NCI-H460 (cell line): Measurements from ENCODE around the gene PRDM11. TPM values are rescaled to one million over a fixed set of nuclear protein-coding genes. Genes with fewer than 3 reads are reported as not detected.

Source experiments
- DNase-seq: peaks from one replicate; pipeline ENCODE4 v3.0.0-alpha.2; 2016; ENCODE audit warnings: low read depth; ENCODE audit errors: extremely low read depth
- total RNA-seq: library from RNA; depleted of rRNA; stranded (reverse); fragments of >200 nt; shearing (Covaris generic); gene quantifications from 2 replicates; pipeline ENCODE4 v1.2.3, GENCODE V29; 2014

Gene PRDM11
- total RNA-seq, 1 experiment from 2014 or later, result 1.5 TPM

GRCh38 chr11:45156201-45156600 is 9.8 kb downstream of the PRDM11 start:
- DNase-seq, result no peak

GRCh38 chr11:45156741-45157140 is 10.3 kb downstream of the PRDM11 start:
- DNase-seq, result no peak

- DNase-seq, result no peak
These were observed 11.1 kb downstream of the PRDM11 start for GRCh38 chr11:45157247-45158209.

GRCh38 chr11:45158210-45158731 is 11.8 kb downstream of the PRDM11 start:
- DNase-seq, result no peak

GRCh38 chr11:45158891-45159605 is 12.6 kb downstream of the PRDM11 start:
- no peak for DNase-seq

GRCh38 chr11:45159781-45160365 is 13.4 kb downstream of the PRDM11 start:
- DNase-seq, result no peak

GRCh38 chr11:45161252-45162063 is 15.0 kb downstream of the PRDM11 start:
- no peak for DNase-seq

- DNase-seq, result no peak
These were observed 15.6 kb downstream of the PRDM11 start for GRCh38 chr11:45162064-45162375.

- DNase-seq, result no peak
These were observed 16.8 kb downstream of the PRDM11 start for GRCh38 chr11:45162916-45163879.

GRCh38 chr11:45163956-45164575 is 17.6 kb downstream of the PRDM11 start:
- DNase-seq, result no peak

GRCh38 chr11:45165386-45165785 is 18.9 kb downstream of the PRDM11 start:
- DNase-seq, result no peak

GRCh38 chr11:45165806-45166603 is 19.6 kb downstream of the PRDM11 start:
- DNase-seq, result no peak

- DNase-seq, result no peak
These were observed 20.1 kb downstream of the PRDM11 start for GRCh38 chr11:45166604-45166897.

GRCh38 chr11:45167283-45167682 is 20.8 kb downstream of the PRDM11 start:
- no peak for DNase-seq

- DNase-seq, result no peak
These were observed 22.1 kb downstream of the PRDM11 start for GRCh38 chr11:45168366-45169130.

- DNase-seq, result no peak
These were observed 23.1 kb downstream of the PRDM11 start for GRCh38 chr11:45169310-45170072.

GRCh38 chr11:45170484-45170883 is 24.0 kb downstream of the PRDM11 start:
- DNase-seq, result no peak
